Inflammatory macrophage treated with lipopolysaccharide for 4 hours (primary cell): Measurements from ENCODE around the gene PBX4.

Experiments used
- DNase-seq: peaks from one replicate; pipeline ENCODE4 v3.0.0-alpha.2; 2020

The PBX4 gene

GRCh38 chr19:19552798-19553197 is 65.7 kb downstream of the PBX4 start:
- DNase-seq: peak; percentile 36

- DNase-seq: no peak
Measured at GRCh38 chr19:19551853-19552192, 66.7 kb downstream of the PBX4 start.

DNA sequence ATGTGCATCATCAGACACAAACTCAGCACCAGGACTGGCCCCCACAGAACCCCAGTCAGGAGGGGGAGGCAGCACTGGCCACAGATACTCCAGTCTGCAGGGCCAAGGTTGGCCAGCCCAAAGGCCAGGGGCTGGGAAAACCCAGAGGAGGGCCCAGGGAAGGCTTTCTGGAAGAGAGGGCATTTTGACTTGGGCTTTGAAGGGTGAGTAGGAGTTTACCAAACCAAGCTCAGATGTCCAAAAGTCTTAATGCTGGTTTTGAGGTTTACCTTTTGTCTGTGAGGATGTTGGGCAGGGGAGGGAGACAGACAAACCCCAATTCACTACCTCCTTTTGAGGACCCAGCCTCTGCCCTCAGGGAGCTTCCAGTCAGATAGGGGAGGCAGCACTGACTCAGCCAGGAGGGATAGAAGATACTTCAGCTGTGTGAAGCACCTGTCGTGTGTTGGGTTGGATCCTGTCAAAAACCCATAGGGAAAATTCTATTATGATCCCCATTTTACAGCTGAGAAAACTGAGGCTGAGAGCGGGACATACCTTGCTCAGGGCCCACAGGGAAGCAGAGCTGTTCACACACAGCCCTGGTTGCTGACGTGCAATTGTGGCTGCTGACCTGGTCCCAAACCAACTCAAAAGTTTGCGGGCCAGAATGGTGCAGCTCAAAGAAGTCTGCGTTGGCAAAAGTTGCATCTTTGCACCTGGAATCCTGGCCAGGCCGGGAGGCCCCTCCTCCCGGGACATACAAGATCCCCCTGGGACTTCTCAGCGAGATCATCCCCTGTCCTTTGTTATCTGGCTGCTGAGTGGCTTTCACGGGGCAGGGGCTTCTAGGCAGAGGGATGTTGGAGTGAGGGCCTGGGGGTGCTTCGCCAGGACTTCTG is 67.3 kb downstream of the PBX4 start:
- DNase-seq: no peak

DNA sequence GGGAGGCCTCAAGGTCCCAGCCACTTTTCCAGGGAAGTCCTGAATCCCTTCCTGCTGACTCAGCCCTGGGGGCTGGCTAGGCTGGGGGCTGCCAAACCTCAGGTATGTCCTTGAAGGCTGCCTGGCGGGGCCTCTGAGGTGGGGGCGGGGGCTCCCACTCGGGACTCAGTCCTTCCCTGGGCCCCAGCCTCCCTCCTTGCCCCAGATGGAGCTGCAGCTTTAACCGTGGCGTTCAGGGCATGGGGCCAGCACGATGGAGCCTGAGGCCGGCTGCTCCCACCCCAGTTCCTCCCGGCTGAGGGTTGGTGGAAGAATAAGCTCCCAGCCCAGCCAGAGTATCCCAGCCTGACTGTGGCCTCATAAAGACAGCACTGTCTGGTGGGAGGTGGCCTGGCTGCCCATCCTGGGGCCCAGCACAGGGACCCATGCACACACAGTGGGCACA is 68.0 kb downstream of the PBX4 start:
- DNase-seq: no peak

DNA sequence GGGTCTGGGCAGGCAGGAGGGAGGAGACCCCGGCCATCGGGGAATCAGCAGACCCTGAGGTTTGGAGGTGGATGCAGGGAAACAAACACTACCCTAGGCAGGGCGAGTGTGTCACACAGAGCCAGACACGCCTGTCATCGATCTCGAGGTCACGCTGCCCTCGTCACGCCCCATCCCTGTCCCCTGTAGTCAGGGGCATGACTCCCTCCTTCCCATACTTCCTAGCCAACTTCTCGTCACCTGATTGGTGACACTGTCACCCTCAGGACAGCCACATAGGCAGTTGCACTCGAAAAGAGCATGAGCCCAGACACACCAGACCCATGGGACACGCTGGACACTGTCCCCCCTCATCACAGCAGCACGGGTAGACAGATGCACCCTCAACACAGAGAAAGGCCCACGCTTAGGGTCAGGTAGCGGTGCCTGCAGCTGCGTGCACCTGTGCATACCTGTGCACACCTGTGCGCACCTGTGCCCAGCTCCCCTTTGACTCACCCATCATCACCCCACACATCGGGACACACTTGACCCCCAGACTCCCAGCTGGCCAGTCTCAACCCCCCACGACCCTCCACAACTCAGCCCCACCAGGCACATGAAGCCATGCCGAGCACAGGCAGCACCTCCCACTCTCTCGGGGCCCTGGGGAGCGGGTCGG is 68.6 kb downstream of the PBX4 start:
- DNase-seq: peak; percentile 15

- no peak for DNase-seq
Measured at GRCh38 chr19:19548915-19549759, 69.3 kb downstream of the PBX4 start.

DNA sequence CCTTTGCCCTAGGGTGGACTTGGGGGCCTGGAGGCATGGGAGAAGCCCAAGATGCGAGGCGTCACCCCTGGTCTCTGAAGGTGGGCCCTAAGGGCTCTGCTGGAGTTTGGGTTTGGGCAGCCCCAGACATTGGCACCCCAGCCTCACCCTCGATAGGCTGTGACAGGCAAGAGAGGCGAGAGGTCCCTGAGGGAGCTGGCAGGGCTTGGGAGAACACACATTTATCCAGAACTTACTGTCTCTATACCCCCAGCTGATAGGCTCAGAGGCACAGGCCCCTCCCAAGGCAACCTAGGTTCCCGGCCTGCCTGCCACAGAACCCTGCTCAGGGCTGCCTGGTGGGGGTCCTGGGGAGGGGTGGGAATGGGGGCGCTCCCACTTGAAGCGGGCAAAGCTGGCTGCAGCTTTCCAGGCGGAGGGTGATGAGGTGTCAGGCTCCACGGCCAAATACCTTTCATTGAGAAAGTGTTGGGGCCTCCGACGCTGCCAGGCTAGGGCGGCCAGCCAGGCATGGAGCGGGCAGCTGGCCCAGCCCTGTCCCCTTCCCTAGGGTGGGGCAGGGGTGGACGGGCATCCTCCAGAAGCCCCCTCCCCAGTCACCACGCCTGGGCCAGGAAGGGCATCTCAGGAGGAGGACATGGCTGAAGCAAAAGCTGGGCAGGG is 70.7 kb downstream of the PBX4 start:
- DNase-seq: no peak

GRCh38 chr19:19546751-19547162 is 71.7 kb downstream of the PBX4 start:
- DNase-seq: no peak

- no peak for DNase-seq
Measured at GRCh38 chr19:19545707-19546106, 72.8 kb downstream of the PBX4 start.

GRCh38 chr19:19544954-19545591 is 73.4 kb downstream of the PBX4 start:
- no peak for DNase-seq

DNA sequence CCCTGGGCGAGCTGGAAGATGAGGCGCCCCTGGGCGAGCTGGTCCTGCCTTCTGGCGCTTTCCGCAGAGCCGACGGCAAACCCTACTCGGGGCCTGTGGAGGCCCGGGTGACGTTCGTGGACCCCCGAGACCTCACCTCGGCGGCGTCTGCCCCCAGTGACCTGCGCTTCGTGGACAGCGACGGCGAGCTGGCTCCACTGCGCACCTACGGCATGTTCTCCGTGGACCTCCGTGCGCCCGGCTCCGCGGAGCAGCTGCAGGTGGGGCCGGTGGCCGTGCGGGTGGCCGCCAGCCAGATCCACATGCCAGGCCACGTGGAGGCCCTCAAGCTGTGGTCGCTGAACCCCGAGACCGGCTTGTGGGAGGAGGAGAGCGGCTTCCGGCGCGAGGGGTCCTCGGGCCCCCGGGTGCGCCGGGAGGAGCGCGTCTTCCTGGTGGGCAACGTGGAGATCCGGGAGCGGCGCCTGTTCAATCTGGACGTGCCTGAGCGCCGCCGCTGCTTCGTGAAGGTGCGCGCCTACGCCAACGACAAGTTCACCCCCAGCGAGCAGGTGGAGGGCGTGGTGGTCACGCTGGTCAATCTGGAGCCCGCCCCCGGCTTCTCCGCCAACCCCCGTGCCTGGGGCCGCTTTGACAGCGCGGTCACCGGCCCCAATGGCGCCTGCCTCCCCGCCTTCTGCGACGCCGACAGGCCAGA is 74.1 kb downstream of the PBX4 start:
- no peak for DNase-seq

- no peak for DNase-seq
Measured at GRCh38 chr19:19543640-19544039, 74.8 kb downstream of the PBX4 start.

DNA sequence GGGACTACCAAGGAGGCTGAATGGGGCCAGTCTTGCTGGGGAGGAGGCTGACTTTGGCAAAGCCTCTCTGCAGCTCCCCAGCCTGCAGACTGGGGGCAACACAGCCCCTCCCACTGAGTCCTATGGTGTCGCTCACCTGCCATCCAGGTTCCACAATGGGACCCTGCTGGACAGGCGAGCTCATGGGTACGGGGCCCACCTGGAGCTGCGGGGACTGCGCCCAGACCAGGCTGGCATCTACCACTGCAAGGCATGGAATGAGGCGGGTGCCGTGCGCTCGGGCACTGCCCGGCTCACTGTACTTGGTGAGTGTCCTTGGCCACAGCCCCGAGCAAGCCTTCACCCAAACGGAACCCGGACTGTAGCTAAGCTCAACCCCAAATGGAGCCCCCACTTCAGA is 75.4 kb downstream of the PBX4 start:
- DNase-seq: no peak

DNA sequence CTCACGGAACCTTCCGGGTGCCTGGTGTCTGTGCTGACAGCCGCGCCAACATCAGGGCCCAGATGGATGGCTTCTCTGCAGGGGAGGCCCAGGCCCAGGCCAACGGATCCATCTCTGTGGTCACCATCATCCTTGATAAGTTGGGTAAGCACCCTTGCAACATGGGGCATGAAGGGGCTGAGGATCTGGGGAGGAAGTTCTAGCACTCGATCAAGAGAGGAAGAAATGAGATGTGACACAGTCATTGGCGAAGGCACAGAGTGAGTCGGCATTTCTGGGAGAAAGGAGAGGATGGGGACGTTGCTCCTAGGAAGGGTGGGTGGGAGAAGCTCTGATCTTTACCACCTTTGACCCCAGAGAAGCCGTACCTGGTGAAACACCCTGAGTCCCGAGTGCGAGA is 76.0 kb downstream of the PBX4 start:
- peak; percentile 70 for DNase-seq

DNA sequence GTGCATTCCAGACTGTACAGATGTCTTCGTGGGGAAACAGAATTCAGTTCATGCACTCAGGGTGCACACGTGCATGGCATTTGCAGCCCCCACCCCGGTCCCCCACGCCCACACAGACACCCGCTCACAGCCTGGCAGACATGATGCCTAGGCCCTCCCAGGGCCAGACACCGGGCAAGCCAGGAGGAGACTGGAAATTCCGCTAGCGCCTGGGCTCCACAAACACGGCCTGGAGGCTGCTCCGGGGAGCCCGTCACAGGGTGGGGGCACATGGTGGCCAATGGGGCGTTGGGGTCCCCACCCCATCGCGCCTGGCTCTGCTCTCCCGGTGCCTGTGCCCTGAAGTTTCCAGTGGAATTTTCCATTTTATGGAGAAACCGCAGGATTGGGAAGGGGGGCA is 76.9 kb downstream of the PBX4 start:
- DNase-seq: no peak

DNA sequence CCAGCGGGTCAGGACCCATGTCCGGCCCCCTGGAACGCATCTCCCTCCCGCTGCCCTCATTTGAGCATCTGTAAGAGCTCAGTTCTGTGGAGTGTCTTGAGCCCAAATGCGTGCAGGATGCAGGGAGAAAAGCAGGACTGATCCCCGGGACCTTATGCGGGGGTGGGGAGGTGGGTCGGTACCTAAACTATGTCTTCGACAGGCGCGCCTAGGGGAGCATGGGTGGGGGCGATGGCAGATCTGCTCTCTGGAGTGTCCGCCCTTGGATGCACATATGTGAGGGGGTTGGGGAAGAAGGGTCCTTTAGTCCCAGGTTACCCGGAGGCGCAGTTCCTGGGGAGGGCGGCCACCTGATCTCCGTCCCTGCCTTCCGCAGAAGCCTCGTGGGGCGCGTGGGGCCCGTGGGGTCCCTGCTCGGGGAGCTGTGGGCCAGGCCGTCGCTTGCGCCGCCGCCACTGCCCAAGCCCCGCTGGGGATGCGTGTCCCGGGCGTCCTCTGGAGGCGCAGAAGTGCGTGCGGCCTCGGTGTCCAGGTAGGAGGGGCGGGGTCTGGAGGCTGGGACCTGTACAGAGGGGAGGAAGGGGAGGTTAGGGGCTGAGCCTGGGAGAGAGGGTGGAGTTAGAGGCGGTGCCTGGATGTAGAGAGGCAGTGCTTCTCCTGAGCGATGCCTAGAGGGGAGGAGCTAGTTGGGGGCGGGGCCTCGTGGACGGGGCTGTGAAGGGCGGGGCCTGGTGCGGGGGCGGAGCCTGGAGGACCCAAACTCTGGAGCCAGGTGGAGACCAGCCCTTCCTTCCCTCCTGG is 77.6 kb downstream of the PBX4 start:
- DNase-seq: peak; percentile 38

DNA sequence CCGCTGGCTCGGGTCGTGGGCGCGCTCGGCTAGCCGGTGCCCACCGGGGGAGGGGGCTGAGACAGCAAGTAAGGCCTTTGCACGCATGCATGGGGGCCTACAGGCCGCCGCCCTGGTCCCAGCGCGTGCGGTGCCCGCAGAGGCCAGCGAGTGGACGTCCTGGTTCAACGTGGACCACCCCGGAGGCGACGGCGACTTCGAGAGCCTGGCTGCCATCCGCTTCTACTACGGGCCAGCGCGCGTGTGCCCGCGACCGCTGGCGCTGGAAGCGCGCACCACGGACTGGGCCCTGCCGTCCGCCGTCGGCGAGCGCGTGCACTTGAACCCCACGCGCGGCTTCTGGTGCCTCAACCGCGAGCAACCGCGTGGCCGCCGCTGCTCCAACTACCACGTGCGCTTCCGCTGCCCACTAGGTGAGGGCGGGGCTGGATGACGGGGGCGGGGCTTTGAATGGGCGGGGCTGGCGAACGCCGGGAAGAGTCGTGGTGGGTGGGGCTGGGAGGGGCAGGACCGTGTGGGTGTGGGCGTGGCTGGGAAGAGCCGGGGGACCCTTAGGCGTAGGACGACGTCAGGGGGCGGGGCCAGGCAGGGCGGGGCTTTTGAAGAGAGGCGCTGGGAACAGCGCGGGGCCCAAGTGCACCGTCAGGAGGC is 78.3 kb downstream of the PBX4 start:
- peak; percentile 86 for DNase-seq

DNA sequence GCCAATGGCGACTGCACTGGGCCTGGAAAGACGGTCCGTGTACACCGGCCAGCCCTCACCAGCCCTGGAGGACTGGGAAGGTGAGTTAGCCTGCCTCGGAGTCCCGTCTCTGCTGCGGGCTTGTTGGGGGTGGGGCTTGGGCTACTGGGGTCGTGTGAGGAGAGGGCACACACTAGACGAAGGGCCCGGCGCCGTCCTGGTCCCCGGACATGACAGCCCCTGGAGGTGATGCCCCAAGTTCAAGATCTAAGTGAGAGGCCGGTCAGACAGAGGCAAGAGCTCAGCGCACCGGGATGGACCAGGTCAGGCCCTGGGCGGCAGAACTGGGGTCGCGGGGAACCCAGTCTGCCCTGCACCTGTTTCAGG is 78.8 kb downstream of the PBX4 start:
- no peak for DNase-seq

- DNase-seq: no peak
Measured at GRCh38 chr19:19538785-19539166, 79.7 kb downstream of the PBX4 start.

- no peak for DNase-seq
Measured at GRCh38 chr19:19538061-19538784, 80.3 kb downstream of the PBX4 start, which contains the start of gene CILP2. CILP2 (plus strand) TSS chr19:19538265; CDS start chr19:19538350, 85 bp downstream.
